GM21825 (cell line): ENCODE results near the gene DDIT3.
"Not testable (repeated sequence)": the region's sequence is repeated elsewhere in the genome, so short reads cannot be mapped to it uniquely, and the experiment has no call there.

ENCODE experiments used
- ATAC-seq: cut with Tn5 transposase; IDR thresholded peaks from one replicate; pipeline ENCODE4 v1.9.1; 2021; ENCODE audit warnings: mild to moderate bottlenecking, moderate library complexity; ENCODE audit not compliant: unreplicated experiment

DDIT3 gene

DNA sequence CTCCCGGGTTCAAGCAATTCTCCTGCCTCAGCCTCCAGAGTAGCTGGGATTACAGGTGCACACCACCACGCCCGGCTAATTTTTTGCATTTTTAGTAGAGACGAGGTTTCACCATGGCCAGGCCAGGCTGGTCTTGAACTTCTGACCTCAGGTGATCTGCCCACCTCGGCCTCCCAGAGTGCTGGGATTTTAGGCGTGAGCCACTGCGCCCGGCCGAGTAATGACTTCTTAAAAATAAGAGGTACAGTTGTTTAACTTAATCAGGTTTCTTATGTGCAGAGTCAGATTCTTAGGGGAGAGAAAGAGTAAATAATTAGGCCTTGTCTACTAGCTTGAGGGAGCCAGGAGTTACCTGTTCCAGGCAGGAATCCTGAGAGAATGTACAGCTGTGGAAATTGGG lies 6.1 kb downstream of the DDIT3 start:
- ATAC-seq: not testable (repeated sequence)

GRCh38 chr12:57513677-57514076 lies 6.6 kb downstream of the DDIT3 start:
- not testable (repeated sequence) for ATAC-seq

DNA sequence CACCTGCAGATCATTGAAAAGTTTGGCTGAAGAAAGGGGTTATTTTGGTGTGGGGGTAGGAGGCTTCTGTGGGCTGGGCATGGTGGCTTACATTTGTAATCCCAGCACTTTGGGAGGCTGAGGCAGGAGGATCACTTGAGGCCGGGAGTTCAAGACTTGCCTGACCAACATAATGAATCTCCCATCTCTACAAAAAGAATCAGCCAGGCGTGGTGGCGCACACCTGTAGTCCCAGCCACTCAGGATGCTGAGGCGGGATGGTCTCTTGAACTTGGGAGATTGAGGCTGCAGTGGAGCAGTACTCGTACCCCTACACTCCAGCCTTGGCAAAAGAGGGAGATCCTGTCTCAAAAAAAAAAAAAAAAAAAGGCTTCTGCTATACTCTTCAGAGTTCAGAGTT lies 7.0 kb downstream of the DDIT3 start:
- ATAC-seq: no peak

DNA sequence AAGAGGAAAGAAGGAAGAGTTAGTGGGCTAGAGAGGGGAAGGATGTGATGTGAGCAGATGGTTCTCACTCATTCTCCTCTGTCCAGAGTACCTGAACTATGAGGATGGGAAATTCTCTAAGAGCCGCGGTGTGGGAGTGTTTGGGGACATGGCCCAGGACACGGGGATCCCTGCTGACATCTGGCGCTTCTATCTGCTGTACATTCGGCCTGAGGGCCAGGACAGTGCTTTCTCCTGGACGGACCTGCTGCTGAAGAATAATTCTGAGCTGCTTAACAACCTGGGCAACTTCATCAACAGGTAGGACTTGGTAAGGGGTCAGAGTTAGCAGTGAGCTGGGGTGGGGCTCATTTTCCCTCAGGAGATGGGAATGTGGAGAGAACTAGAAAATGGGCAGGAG lies 7.6 kb downstream of the DDIT3 start:
- ATAC-seq: no peak

GRCh38 chr12:57511588-57512325 lies 8.6 kb downstream of the DDIT3 start:
- no peak for ATAC-seq

GRCh38 chr12:57511161-57511560 lies 9.2 kb downstream of the DDIT3 start:
- ATAC-seq: no peak

DNA sequence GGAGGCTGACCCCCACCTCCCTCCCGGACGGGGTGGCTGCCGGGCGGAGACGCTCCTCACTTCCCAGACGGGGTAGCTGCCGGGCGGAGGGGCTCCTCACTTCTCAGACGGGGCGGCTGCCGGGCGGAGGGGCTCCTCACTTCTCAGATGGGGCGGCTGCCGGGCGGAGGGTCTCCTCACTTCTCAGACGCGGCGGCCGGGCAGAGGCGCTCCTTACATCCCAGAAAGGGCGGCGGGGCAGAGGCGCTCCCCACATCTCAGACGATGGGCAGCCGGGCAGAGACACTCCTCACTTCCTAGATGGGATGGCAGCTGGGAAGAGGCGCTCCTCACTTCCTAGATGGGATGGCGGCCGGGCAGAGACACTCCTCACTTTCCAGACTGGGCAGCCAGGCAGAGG lies 12.5 kb downstream of the DDIT3 start:
- not testable (repeated sequence) for ATAC-seq

DNA sequence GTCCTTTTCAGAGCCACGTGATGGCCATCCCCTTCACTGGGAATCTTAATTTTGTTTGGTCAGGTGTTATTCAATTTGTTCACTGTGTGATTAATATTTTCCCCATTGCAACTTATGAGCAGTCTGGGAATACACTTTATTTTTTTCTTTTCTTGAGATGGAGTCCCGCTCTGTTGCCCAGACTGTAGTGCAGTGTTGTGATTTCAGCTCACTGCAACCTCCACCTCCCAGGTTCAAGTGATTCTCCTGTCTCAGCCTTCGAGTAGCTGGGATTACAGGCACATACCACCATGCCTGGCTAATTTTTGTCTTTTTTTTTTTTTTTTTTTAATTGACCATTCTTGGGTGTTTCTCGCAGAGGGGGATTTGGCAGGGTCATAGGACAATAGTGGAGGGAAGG lies 13.8 kb downstream of the DDIT3 start:
- not testable (repeated sequence) for ATAC-seq

DNA sequence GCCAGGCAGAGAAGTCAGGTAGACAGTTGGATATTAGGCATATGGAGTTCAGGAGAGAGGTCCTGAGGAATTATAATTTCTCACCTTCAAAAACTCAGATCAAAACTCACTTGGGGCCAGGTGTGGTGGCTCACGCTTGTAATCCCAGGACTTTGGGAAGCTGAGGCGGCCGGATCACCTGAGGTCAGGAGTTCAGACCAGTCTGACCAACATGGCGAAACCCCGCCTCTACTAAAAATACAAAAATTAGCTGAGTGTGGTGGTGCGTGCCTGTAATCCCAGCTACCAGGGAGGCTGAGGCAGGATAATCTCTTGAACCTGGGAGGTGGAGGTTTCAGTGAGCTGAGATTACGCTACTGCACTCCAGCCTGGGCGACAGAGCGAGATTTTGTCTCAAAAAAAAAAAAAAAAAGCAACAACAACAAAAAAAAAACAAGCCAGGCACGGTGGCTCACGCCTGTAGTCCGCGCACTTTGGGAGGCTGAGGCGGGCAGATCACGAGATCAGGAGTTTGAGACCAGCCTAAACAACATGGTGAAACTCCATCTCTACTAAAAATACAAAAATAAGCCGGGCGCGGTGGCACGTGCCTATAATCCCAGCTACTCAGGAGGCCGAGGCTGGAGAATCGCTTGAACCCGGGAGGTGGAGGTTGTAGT lies 17.9 kb downstream of the DDIT3 start:
- ATAC-seq: not testable (repeated sequence)

DNA sequence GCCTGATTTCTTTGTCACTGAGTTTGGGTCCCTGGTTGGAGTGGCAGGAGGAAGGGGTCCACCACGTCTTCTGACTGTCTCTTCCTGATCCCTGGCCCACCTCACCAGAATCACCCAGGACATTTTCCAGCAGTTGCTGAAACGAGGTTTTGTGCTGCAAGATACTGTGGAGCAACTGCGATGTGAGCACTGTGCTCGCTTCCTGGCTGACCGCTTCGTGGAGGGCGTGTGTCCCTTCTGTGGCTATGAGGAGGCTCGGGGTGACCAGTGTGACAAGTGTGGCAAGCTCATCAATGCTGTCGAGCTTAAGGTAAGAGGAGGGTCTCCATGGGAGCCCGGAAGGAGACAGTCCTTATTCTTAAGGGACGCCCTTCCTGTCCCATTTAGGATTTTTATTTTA lies 20.1 kb downstream of the DDIT3 start:
- no peak for ATAC-seq

DNA sequence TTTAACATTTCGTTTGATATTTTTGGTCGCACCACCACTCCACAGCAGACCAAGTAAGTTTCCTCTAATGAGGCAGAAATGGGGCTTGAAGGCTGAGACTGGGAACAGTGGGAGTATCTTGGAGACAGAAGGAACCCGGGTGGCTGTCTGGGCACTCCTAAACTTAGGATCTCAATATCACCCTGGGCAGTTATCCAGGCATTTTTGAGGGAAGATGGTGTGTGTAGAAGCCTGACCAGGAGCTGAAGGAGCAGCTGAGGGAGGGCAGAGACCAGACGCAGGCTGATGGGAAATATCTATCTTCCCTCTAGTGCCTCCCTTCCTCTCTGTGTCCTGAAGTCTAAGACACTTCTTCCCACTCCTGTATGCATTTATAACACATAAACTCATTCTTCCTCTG lies 21.7 kb downstream of the DDIT3 start:
- ATAC-seq: no peak

GRCh38 chr12:57498132-57498502 lies 22.2 kb downstream of the DDIT3 start:
- ATAC-seq: no peak

- no peak for ATAC-seq
These were observed 22.8 kb downstream of the DDIT3 start for GRCh38 chr12:57497223-57498131.

DNA sequence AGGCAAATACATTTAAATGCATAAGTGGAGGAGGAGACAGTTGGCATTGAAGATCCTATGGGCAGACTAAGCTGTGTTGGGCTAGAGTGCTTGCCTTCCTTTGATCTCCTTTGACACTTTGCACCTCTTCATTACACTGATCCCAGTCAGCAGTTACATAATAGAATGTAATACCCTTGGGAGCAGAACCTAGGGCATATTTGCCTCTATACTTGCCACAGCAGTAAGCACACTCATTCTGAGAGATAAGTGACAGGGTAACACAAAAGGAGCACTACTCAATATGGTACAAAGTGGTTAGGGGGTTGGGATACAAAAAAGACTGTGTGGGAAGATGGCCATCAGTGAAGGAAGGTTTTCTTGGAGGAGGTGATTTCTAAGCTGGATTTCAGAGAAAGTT lies 23.5 kb downstream of the DDIT3 start:
- no peak for ATAC-seq

DNA sequence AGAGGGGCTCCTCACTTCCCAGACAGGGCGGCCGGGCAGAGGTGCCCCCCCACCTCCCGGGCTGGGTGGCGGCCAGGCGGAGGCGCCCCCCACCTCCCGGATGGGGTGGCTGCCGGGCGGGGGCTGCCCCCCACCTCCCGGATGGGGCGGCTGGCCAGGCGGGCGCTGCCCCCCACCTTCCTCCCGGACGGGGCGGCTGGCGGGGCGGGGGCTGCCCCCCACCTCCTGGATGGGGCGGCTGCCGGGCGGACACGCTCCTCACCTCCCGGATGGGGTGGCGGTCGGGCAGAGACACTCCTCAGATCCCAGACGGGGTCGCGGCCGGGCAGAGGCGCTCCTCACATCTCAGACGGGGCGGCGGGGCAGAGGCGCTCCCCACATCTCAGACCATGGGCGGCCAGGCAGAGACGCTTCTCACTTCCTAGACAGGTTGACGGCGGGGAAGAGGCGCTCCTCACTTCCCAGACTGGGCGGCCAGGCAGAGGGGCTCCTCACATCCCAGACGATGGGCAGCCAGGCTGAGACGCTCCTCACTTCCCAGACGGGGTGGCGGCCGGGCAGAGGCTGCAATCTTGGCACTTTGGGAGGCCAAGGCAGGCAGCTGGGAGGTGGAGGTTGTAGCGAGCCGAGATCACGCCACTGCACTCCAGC lies 25.1 kb downstream of the DDIT3 start:
- not testable (repeated sequence) for ATAC-seq

DNA sequence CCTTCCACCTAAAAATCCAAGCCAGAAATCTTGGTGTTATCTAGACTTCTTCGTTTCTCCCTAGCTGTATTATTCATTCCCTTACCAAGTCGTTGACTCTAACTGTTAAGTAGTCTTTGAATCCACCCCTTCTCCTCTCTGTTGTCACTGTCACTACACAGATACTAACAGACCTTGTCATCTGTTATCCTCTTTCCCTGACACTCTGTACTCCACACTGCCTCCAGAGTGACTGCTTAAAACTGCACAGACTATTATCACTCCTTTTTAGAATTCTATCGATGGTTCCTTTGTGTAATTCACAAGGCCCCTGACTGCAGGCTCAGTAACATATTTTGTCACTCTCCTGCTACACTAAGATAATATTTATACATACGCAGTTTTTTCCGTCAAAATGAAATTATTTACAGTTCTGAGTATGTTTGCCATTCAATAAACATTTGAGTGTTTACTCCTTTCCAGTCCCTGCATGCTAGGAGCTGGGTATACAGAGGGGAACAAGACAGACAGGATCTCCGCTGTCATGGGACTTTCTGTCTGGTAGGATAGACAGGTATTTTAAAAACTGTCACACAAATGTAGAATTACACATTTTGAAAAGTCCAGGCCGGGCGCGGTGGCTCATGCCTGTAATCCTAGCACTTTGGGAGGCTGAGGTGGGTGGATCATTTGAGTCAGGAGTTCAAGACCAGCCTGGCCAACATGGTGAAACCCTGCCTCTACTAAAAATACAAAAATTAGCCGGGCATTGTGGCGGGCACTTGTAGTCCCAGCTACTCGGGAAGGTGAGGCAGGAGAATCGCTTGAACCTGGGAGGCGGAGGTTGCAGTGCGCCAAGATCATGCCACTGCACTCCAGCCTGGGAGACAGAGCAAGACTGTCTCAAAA lies 28.7 kb downstream of the DDIT3 start:
- ATAC-seq: no peak

DNA sequence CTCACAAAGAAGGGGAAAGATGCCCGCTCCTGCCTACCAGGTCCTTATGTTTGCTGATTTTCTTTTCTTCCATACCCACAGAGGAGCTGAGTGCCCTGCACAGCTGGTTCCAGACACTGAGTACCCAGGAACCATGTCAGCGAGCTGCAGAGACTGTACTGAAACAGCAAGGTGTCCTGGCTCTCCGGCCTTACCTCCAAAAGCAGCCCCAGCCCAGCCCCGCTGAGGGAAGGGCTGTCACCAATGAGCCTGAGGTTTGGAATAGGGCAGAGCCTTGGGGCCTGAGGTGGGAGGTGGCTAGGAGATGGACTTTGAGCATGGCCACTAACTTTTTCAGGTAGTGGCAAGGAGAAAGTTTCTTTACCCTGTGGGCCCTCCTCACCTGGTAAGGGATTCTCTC lies 30.2 kb downstream of the DDIT3 start:
- no peak for ATAC-seq

GRCh38 chr12:57489157-57489641 lies 31.1 kb downstream of the DDIT3 start:
- ATAC-seq: no peak

DNA sequence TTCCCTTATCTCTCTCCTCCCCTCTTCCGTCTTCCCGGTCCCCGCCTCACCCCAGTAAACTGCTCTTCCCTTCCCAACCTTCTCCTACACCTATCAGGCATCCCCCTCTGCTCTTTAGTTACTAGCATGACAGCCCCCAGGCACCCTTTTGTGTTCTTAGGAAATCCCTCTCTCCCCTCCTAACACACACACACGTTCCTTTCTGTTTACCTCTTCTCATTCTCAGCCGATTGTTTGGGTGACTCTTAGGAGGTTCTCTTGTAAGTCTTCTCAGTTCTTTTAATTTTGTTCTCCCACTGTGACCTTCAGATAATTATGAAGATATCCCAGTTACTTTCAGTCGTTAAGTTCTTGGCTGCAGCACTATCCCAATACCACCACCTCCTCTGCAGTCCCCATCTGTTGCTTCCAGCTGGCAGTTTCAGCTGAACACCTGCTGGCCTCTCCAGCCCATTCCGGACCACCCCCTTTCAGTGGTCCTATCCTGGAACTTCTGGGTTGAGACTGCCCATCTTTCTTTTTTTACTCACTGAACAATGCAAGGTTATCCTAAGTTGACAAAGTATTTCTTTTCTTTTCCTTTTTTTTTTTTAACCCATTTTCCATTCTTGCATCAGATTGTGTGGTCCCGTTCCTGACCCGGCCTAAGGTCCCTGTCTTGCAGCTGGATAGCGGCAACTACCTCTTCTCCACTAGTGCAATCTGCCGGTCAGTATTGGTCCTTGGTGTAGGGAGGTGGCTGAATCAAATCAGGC lies 31.7 kb downstream of the DDIT3 start:
- ATAC-seq: no peak
